Measurements from ENCODE around the gene USPL1. TPM values are rescaled to one million over a fixed set of nuclear protein-coding genes. Genes with fewer than 3 reads are reported as not detected.

USPL1 gene
- 14.6 to 26.0 TPM (median 18.2 TPM) in 5 replicates for total RNA-seq (2022; extraction: Qiagen RNA extraction)

GRCh38 chr13:30617315-30618185 lies at the start of gene USPL1:
USPL1 (plus strand) TSS chr13:30617920; CDS start chr13:30621141, 3,221 bp downstream.

Other genes with a start within 250 kb of the USPL1 start
- not detected in 5 replicates for gene UBE2L5, start 195.4 kb upstream of the USPL1 start, total RNA-seq (2022; extraction: Qiagen RNA extraction)
- 531 to 797 TPM (median 596 TPM) in 5 replicates for gene HMGB1, start 152.0 kb upstream of the USPL1 start, total RNA-seq (2022; extraction: Qiagen RNA extraction)
- 7.9 to 12.7 TPM (median 9.7 TPM) in 5 replicates for gene ALOX5AP, start 117.6 kb downstream of the USPL1 start, total RNA-seq (2022; extraction: Qiagen RNA extraction)

Measured in A549 treated with Hydrocortisone at 1 μM for 4 hours (cell line).